Vagina (tissue), 2 donors: ENCODE data around the gene KRT73.

Source experiments
- POLR2A ChIP-seq, 2 donors: fragments of 450-650 bp; IDR thresholded peaks; one replicate each; pipeline ENCODE4 v1.6.1; 2017; ENCODE audit warnings: antibody characterized with exemption in 2 of 2, mild to moderate bottlenecking in 2 of 2, moderate library complexity in 2 of 2
- TF ChIP-seq, protein P1 (sequence below), 3 experiments: fragments of 450-650 bp in 2 of 3; fragments of 200-600 bp in 1 of 3; sonication (generic) in 1 of 3; IDR thresholded peaks; one replicate each; pipeline ENCODE4 v1.5.1; 2017 to 2019; ENCODE audit warnings: antibody characterized with exemption in 3 of 3, mild to moderate bottlenecking in 2 of 3, moderate library complexity in 2 of 3

DNA sequence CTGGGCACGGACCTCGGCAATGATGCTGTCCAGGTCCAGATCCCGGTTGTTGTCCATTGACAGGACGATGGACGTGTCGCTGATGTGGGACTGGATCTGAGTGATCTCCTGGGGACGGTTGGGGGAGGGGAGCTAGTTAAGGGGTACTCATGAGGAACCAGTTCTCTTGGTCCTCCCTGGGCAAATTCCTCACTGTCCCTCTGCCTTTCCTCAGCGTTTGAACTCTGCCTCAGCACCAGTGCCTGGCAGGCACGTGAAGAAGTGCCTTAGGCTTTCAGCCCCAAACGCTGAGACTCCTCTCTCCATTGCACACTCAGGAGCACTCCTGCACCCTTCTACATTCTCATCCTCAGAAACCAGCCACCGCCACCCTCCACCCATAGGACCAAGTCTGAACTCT lies 26.8 kb downstream of the KRT73 start:
- TF ChIP-seq, protein P1, sequence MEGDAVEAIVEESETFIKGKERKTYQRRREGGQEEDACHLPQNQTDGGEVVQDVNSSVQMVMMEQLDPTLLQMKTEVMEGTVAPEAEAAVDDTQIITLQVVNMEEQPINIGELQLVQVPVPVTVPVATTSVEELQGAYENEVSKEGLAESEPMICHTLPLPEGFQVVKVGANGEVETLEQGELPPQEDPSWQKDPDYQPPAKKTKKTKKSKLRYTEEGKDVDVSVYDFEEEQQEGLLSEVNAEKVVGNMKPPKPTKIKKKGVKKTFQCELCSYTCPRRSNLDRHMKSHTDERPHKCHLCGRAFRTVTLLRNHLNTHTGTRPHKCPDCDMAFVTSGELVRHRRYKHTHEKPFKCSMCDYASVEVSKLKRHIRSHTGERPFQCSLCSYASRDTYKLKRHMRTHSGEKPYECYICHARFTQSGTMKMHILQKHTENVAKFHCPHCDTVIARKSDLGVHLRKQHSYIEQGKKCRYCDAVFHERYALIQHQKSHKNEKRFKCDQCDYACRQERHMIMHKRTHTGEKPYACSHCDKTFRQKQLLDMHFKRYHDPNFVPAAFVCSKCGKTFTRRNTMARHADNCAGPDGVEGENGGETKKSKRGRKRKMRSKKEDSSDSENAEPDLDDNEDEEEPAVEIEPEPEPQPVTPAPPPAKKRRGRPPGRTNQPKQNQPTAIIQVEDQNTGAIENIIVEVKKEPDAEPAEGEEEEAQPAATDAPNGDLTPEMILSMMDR (IDR thresholded peaks at IDR 0.05): no peak
- no peak for TF ChIP-seq POLR2A (IDR thresholded peaks at IDR 0.05)
